Thyroid gland (tissue), 4 donors: Measurements from ENCODE around the gene LDLRAD4. TPM values are rescaled to one million over a fixed set of nuclear protein-coding genes. Genes with fewer than 3 reads are reported as not detected.

Source experiments
- DNase-seq, 2 donors: peaks; one replicate each; pipeline ENCODE4 v3.0.0-alpha.2; 2019
- H3K27ac ChIP-seq, 3 donors: fragments of 200-600 bp; sonication (generic); 1 replicate in 2 of 3; 2 replicates in 1 of 3; pipeline ENCODE4 v1.5.1; 2016 to 2019; ENCODE audit warnings: mild to moderate bottlenecking in 1 of 3, moderate library complexity in 1 of 3
- H3K27me3 ChIP-seq: fragments of 200-600 bp; sonication (generic); one replicate; pipeline ENCODE4 v1.5.1; 2019
- H3K36me3 ChIP-seq, 2 donors: fragments of 200-600 bp; sonication (generic); one replicate each; pipeline ENCODE4 v1.5.1; 2016 to 2019
- H3K4me1 ChIP-seq, 2 donors: fragments of 200-600 bp; sonication (generic); one replicate each; pipeline ENCODE4 v1.5.1; 2017 to 2019
- H3K4me3 ChIP-seq, 3 donors: fragments of 200-600 bp; sonication (generic); replicated peaks in 1 of 3; 1 replicate in 2 of 3; 2 replicates in 1 of 3; pipeline ENCODE4 v1.5.1; 2016; ENCODE audit warnings: mild to moderate bottlenecking in 1 of 3
- H3K9me3 ChIP-seq: fragments of 200-600 bp; sonication (generic); one replicate; pipeline ENCODE4 v1.5.1; 2017
- CTCF ChIP-seq, 6 experiments: fragments of 200-600 bp in 3 of 6; fragments of 450-650 bp in 3 of 6; sonication (generic) in 3 of 6; IDR thresholded peaks; one replicate each; pipeline ENCODE4 v1.5.1; 2016 to 2019; ENCODE audit warnings: antibody characterized with exemption in 6 of 6, mild to moderate bottlenecking in 2 of 6, inconsistent platforms in 1 of 6, moderate library complexity in 1 of 6
- POLR2A ChIP-seq, 2 donors: fragments of 450-650 bp; IDR thresholded peaks; one replicate each; pipeline ENCODE4 v1.6.1; 2017; ENCODE audit warnings: antibody characterized with exemption in 2 of 2, mild to moderate bottlenecking in 2 of 2, moderate library complexity in 1 of 2
- WGBS, 2 donors: methylation state at CpG; one replicate each; pipeline ENCODE4 v1.1.5; 2017; 5-methylcytosine and 5-hydroxymethylcytosine counted together
- intact Hi-C: fragments of 100-400 bp; cut with DNase I; formaldehyde crosslinking; loops from one replicate; pipeline ENCODE4 v1.15.1; 2023
- total RNA-seq, 4 donors: library from RNA; depleted of rRNA; stranded (reverse); fragments of >200 nt; gene quantifications; one replicate each; pipeline ENCODE4 v1.2.3, GENCODE V29; 2016

Gene LDLRAD4
- total RNA-seq, 4 donors from 2014 or later, result 23.7 to 35.7 (median 29.7) TPM

DNA sequence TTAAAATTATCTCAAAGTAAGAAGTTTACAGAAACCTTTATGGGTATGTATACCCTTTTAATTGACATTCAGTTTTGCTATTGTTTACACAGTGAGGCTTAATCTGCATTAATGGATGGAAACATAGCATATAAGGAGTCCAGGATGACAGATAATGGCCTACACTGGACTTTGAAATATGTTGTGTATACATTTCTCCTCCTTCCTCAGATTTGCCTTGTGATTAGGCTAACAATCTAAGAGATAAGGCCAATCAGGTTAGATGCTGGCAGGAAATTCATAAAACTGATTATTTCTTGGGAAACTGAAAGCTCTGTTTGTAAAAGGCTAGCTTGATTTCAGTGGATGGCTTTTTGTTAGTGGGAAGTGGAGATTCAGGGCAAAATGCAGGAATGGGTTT lies 191.9 kb downstream of the LDLRAD4 start:
- H3K9me3 ChIP-seq, result no peaks in the 10 kb centered on the region
- no peak for TF ChIP-seq CTCF (IDR thresholded peaks at IDR 0.05)
- TF ChIP-seq POLR2A (IDR thresholded peaks at IDR 0.05), result no peak
- H3K36me3 ChIP-seq, result no peaks in the 10 kb centered on the region
- intact Hi-C loops, result no loop called here
- H3K4me3 ChIP-seq, result no peak overlapping the region
- H3K4me1 ChIP-seq, result no peaks in the 10 kb centered on the region
- no peak overlapping the region for H3K27ac ChIP-seq
- H3K27me3 ChIP-seq, result no peaks in the 10 kb centered on the region
- no peak for DNase-seq

GRCh38 chr18:13412017-13412416 lies 193.5 kb downstream of the LDLRAD4 start:
- H3K9me3 ChIP-seq, result no peaks in the 10 kb centered on the region
- no peaks in the 10 kb centered on the region for H3K27me3 ChIP-seq
- no peak overlapping the region for H3K27ac ChIP-seq
- intact Hi-C loops, result no loop called here
- no peak overlapping the region for H3K4me3 ChIP-seq
- peaks cover 0 to 4% of the 10 kb centered on the region in 2 donors for H3K4me1 ChIP-seq
- 100% methylated on average over 1 of the region's 1 CpG for WGBS, 2 donors
- no peak for DNase-seq
- TF ChIP-seq POLR2A (IDR thresholded peaks at IDR 0.05) (no peak), CTCF (IDR thresholded peaks at IDR 0.05) (no peak)
- H3K36me3 ChIP-seq, result no peaks in the 10 kb centered on the region

DNA sequence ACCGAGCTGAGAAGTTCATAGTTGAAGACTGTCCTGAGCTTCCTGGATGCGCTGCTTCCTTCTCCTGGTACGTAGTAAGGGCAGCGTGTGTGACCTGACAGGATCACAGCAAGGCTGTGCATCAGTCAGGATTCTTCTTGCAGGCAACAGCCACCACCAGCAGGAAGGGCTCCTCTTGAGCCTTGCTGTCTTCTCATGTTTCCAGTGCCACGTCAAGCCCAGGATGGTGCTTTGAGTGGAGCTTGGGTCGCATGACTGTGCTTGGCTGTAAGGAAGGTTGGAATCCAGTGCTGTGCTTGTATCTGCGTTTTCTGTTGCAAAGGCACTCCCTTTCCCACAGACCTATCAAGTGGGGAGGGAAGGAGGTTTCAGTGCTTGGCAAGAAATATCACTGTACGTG lies 194.3 kb downstream of the LDLRAD4 start:
- 81 to 86% methylated on average over 8 of the region's 8 CpGs for WGBS, 2 donors
- Histone ChIP-seq H3K4me1 (peaks cover 0 to 4% of the 10 kb centered on the region in 2 donors), H3K27ac (no peak overlapping the region), H3K27me3 (no peaks in the 10 kb centered on the region), H3K9me3 (no peaks in the 10 kb centered on the region), H3K36me3 (no peaks in the 10 kb centered on the region), H3K4me3 (no peak overlapping the region)
- intact Hi-C loops, result no loop called here
- DNase-seq, result no peak
- TF ChIP-seq CTCF (IDR thresholded peaks at IDR 0.05) (no peak), POLR2A (IDR thresholded peaks at IDR 0.05) (no peak)

DNA sequence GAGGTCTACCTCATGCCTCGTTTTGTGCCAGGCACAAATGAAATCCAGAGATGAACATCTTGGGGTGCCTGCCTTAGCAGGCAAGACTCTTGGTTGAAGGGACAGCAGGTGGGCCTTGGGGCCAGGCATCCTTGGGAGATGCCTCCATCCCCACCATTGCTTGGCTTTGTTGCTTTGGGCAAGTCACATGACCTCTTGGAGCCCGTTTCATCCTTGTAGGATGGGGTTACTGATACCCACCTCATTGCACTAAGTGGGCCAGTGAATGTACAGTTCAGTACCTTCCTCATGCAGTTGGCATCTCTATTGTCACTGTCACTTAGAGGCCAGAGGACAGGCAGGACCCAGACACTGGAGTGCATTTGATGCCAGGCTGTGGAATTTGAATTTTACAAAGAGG lies 195.5 kb downstream of the LDLRAD4 start:
- TF ChIP-seq POLR2A (IDR thresholded peaks at IDR 0.05), result no peak
- no peak for TF ChIP-seq CTCF (IDR thresholded peaks at IDR 0.05)
- intact Hi-C loops, result no loop called here
- Histone ChIP-seq H3K27ac (no peak overlapping the region), H3K4me3 (no peak overlapping the region), H3K9me3 (no peaks in the 10 kb centered on the region), H3K4me1 (peaks cover 0 to 4% of the 10 kb centered on the region in 2 donors), H3K36me3 (no peaks in the 10 kb centered on the region), H3K27me3 (no peaks in the 10 kb centered on the region)
- DNase-seq, result no peak
- WGBS, 2 donors, result 95% methylated on average over 2 of the region's 2 CpGs

DNA sequence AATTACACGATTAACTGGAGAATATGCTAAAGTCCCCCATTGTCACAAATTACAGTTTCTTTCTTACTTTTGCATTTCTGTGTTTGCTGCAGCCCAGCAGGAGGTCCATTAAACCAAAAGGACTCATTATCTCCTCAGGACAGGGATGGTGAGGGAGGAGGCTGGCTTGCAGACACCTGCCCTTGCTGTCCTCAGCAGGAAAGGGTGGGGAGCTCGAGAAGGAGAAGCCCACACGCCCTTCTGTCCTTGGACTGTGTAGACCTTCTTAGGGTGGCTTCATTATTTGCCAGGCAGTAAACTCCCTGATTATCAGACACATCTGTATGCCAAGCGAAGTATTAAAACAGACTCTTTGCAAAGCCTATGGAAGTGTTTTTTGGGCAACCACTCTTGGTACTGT lies 196.0 kb downstream of the LDLRAD4 start:
- Histone ChIP-seq H3K4me1 (peaks cover 0 to 4% of the 10 kb centered on the region in 2 donors), H3K27me3 (no peaks in the 10 kb centered on the region), H3K9me3 (no peaks in the 10 kb centered on the region), H3K36me3 (no peaks in the 10 kb centered on the region), H3K27ac (no peak overlapping the region), H3K4me3 (no peak overlapping the region)
- no peak for TF ChIP-seq CTCF (IDR thresholded peaks at IDR 0.05)
- no peak for TF ChIP-seq POLR2A (IDR thresholded peaks at IDR 0.05)
- intact Hi-C loops, result no loop called here
- DNase-seq, result no peak
- WGBS, 2 donors, result 83% methylated on average over 4 of the region's 4 CpGs
